ENCODE measurements around the gene RSU1.
"Not testable (repeated sequence)": the region's sequence is repeated elsewhere in the genome, so short reads cannot be mapped to it uniquely, and the experiment has no call there.

RSU1 gene

GRCh38 chr10:16777473-16778370 is 39.5 kb downstream of the RSU1 start:
- peak; percentile 78 for DNase-seq

DNA sequence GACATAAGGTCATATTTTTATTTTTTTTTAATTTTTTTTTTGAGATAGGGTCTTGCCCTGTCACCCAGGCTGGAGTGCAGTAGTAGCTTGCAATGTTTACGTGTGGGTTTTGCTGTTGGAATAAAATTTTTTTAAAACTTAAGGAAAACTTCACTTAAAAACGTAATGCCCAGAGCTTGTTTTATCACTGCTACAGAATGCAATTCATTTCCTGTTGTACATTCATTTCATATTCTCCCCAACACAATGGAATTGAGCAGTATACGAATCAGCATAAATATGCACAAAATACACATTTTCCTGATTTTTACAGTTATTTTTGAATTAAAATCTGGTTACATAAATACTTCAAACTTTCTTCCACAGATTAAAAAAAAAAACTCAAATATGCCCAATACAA is 40.3 kb downstream of the RSU1 start:
- DNase-seq = no peak

DNA sequence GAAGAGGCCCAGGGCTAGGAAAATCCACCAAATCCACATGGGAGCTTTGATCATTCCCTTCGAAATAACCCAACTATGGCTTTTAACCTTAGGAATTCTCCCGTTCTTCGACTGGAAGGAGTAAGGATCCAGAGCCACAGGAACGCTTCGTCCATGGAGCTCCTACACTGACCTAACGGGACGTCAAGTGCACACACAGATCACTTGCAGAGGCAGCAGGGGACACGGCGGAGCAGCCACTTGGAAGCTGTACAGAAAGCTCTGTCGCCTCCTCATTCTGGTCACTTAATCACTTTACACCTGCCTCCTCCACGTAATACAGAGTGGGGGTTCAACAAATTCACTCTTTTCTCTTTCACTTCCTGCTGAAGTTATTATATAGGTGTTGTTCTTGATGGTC is 43.9 kb downstream of the RSU1 start:
- DNase-seq = no peak

DNA sequence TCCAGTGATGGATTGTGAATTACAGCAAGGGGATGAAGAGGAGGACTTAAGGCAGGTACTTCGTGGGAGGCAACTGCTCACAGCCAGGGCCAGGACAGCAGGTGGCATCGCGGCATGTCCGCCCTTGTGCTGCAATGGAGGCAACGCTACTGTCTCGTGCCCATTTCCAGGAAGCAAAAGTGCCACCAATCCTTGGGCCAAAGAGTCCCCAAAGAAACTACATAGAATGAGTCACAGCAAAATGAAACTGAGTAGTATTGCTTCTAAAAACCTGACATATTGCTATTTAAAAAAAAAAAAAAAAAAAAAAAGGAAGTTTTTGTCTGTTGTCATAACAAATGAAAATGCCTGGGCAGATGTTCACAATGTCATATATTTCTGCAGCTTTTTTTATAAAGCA is 46.6 kb downstream of the RSU1 start:
- no peak for DNase-seq

- DNase-seq = no peak
These were observed 47.1 kb downstream of the RSU1 start for GRCh38 chr10:16770141-16770540.

DNA sequence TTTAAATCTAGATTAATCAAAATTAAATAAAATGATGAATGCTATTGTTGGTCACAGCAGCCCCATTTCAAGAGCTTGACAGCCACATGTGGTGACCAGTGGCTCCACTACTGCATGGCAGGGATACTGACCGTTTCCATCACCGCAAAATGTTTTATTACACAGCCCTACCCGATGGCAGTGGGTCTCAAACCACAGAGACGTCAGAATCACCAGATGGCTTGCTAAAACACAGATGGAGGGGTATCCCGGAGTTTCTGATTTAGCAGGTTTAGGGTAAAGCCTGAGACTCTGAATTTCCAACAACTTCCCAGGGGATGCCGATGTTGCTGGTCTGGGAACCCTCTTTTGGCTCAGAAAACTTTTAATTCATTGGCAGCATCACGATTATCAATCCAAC is 47.9 kb downstream of the RSU1 start:
- no peak for DNase-seq

GRCh38 chr10:16768702-16769101 is 48.5 kb downstream of the RSU1 start:
- no peak for DNase-seq

- peak; percentile 66 for DNase-seq
These were observed 51.5 kb downstream of the RSU1 start for GRCh38 chr10:16765509-16766375.

- DNase-seq = no peak
These were observed 55.9 kb downstream of the RSU1 start for GRCh38 chr10:16761300-16761699.

DNA sequence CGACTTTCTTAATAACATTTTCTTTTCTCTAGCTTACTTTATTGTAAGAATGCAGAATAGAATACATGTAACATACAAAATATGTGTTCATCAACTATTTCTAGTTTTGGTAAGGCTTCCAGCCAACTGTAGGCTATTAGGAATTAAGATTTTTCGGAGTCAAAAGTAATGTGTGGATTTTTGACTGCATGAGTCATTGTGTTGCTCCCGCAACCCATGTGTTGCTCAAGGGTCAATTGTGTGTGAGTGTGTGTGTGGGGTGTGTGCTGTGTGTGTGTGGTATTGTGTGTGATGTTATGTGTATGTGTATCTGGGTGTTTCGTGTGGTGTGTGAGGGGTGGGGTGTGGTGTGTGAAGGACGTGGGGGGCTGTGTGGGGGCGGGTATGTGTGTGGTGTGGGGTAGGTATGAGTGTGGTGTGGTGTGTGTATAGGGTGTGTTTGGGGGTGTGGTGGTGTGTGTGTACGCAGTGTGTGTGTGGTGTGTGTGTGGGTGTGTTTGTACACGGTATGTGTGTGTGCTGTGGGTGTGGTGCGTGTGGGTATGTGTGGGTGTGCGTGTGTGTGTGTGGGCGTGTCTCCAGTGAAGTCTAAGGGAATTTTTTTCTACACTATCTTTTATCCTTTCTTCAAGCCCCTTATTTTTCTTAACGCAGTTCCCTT is 60.5 kb downstream of the RSU1 start:
- DNase-seq = no peak

DNA sequence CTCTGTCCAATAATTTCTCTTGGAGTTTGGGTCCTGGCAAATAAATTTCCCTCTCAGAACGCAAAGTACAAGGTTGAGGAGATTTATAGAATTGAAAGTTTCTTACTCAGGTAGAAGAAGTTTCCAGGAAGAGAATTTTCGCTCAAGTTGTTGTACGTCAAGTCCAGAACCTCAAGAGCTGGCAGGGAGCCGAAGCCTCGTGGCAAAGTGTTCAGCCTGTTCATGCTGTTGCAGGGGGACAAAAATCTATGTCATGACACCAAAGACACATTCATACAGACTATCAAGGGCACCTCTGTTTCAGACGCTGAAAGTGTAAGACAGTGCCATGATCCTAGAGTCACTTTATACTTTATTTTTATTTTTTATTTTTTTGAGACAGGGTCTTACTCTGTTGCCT is 62.5 kb downstream of the RSU1 start:
- DNase-seq = no peak

DNA sequence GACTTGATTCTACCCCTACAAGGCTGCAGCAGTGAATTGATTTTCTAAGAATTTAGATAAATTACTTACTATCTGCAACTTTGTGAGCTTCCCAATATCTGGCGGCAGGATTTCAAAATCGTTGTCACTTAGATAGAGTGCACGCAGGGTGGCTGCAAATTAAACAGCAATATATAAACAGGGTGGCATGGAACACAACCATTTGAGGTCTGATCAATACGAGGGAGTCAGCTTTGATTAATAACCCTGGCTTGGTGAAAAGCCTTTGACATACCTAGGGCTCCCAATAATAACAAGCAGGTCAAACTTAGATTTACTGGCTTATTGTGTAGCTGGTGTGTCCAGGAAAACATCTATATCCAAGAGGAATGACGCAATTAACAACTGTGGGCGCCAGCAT is 64.4 kb downstream of the RSU1 start:
- not testable (repeated sequence) for DNase-seq

GRCh38 chr10:16752099-16752498 is 65.1 kb downstream of the RSU1 start:
- no peak for DNase-seq

DNA sequence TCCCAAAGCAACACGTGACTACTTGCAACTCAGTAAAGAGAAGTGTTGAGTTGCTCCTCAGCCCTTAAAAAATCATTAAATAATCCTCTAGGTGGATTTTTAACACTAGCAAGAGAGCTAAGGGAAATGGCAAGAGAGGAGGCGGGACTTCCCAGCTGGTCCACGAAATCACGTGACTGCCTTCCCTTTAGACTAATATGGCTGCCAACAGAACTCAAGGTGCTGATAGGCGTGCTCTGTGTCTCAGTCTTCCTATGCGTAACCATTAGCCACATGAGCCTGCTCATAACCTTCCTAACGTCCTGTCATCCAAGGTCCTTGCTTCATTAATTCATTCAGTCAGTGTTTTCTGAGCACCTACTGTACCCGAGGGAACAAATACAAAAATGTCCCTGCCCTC is 66.0 kb downstream of the RSU1 start:
- DNase-seq = no peak

- DNase-seq = no peak
These were observed 66.8 kb downstream of the RSU1 start for GRCh38 chr10:16750461-16750860.

- no peak for DNase-seq
These were observed 68.5 kb downstream of the RSU1 start for GRCh38 chr10:16748749-16749148.

DNA sequence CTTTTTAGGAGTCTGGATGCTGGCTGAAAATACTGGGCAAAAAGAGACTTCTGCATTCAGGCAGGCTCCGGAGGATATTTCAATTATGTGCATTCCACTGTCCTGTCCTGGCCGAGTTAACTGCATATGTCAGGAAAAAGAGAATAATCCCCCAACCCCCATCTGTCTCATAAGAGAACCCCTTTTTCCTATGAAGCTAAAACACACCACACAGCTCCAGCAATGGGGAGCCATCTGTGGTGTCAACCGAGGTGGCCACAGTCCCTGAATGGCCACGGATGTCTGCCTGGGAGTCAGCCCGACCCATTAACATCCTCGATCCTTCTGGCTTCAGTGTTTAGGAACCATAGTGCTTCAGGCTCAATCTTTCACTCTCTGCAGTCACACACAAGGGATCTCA is 70.4 kb downstream of the RSU1 start:
- DNase-seq = no peak

- DNase-seq = no peak
These were observed 72.2 kb downstream of the RSU1 start for GRCh38 chr10:16745061-16745460.

DNA sequence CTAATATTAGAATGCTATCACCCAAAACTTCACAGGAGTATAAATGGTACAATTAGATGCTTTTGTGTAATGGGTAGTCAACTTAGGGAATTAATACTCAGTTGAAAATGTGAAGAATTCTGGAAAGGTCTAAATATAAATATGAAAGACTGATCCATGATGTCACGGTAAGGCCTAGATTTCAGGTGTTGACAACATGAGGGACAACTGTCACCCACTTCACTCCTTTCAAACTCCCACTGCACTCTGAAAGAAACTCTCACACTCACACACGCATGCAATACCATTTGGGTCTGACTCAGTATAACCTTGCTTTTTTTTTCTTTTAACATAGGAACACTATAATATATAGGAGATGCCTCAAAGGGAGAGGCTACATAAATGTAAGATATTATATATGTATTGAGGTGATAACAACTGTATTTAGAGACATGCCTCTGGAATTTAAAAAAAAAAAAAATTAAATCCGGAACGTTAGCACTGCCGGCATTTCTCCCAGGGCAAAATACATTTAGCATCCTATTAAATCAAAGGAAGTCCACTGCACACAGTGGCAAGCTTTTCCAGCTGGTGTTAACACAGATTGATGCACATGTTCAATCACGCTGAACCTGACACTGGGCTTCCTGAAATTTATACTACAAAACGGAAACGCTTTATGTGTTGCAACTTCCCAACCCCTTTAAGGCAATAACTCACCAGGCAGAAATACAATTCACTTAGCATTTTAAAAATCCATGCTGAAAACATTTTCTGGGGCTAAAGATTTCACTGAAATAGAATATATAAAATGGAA is 74.9 kb downstream of the RSU1 start:
- no peak for DNase-seq

DNA sequence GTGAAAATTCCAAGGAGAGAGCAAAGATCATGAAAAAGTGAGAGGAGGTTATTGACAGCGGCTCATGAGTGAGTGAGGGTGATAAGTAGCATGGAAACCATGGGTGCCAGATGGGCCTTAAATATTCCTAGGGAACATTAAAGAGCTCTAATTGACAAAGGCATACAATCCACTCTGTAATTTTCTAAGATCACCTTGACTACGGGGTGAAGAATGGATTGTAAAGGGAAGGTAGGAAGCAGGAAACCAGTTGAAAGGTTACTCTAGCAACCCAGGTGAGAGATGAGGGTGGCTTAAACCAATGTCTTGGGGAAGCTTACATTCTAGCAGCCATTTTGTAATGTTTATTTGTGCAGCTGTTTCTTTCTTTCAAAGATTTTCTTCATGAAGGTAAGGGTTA is 75.7 kb downstream of the RSU1 start:
- DNase-seq = no peak

GRCh38 chr10:16737420-16737819 is 79.8 kb downstream of the RSU1 start:
- DNase-seq = no peak

DNA sequence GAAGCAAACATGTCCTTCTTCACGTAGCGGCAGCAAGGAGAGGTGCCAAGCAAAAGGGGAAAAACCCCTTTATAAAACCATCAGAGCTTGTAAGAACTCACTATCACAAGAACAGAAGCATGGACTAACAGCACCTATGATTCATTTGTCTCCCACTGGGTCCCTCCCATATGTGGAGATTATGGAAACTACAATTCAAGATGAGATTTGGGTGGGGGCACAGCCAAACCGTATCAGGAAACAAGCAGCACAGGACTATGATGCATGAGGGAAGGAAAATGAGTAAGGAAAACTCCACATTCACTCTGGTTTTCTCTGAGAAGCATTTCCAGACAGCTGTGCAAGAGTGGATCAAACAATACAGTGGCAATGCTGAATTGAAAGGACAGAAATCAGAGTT is 81.6 kb downstream of the RSU1 start:
- DNase-seq = no peak

DNA sequence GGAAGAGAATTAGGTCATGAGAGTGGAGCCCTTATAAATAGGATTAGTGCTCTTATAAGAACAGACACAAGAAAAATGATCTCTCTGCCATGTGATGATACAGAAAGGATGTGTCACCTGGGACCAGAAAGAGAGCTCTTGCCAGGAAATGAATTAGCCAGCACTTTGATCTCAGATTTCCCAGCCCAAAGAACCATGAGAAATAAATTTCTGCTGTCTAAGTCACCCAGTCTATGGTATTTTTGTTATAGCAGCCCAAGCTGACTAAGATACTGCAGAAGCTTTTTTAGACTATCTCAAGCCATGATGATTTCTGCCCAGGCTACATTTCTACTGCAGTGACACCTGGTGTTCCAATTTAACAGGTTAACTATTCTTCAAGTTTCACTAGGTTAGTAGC is 84.8 kb downstream of the RSU1 start:
- DNase-seq = peak; percentile 7
